GM18951 (cell line): Measurements from ENCODE around the gene TBCCD1.
A peak's percentile ranks its signal among the peaks of the same experiment; 100 is the strongest.

Source experiments
- POLR2A ChIP-seq: IDR thresholded peaks from 4 replicates; pipeline ENCODE4 v1.6.1; 2011; ENCODE audit warnings: mild to moderate bottlenecking; ENCODE audit not compliant: insufficient read length, insufficient read depth; ENCODE audit errors: extremely low read depth
- in situ Hi-C: fragments of 300-500 bp; cut with MboI; formaldehyde crosslinking; loops from one replicate; pipeline ENCODE4 v1.12.0; 2022; ENCODE audit warnings: low sequenced_read_pairs, mixed read lengths, inconsistent platforms; ENCODE audit not compliant: unreplicated experiment

TBCCD1 gene

GRCh38 chr3:186567072-186567921 is at the start of gene TBCCD1:
TBCCD1 (minus strand) TSS chr3:186567339; CDS start chr3:186564329, 3,010 bp downstream.
- peak; percentile 98 for TF ChIP-seq POLR2A
- in situ Hi-C loops = no loop called here

GRCh38 chr3:186616299-186616617 is 49.1 kb upstream of the TBCCD1 start:
- in situ Hi-C loops = loop anchor here (25.0 kb wide), 2 partner anchors 196 to 546 kb away; partner anchors contain the start of gene RFC4
- TF ChIP-seq POLR2A = no peak

- TF ChIP-seq POLR2A = no peak
- in situ Hi-C loops = loop anchor here (25.0 kb wide), 2 partner anchors 197 to 547 kb away; partner anchors contain the start of gene RFC4
Measured at GRCh38 chr3:186614597-186615483, 47.7 kb upstream of the TBCCD1 start.

- no peak for TF ChIP-seq POLR2A
- in situ Hi-C loops = loop anchor here (25.0 kb wide), 2 partner anchors 198 to 548 kb away; partner anchors contain the start of gene RFC4
Measured at GRCh38 chr3:186614266-186614596, 47.1 kb upstream of the TBCCD1 start.

DNA sequence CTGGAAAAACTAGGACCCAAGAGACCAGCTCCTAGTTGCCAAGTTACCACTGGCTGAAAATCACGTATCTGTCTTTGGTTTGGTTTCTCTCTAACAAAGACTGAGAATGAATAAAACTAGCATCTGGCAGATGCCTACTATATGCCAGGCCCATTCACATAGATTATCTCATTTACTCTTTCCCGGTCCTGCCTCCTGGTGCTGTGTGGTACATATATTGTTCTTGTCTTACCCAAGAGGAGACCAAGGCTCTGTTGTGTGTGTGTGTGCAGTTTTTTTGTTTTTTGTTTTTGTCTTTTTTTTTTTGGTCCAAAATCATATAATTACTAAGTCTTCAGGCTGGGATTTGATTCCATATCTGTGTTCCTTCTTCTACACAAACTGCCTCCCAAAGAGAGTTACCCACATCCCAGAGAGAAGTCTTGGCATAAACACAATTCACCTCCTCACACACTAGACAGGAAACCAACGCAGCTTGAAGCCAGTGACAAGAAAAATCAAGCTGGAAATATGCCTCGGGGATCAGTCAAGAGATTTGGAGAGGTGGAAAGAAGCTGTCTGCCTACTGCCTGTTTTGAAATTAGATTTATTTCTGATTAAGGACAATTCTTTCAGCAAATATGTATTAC is 46.6 kb upstream of the TBCCD1 start:
- TF ChIP-seq POLR2A = no peak
- in situ Hi-C loops = loop anchor here (25.0 kb wide), 2 partner anchors 199 to 549 kb away; partner anchors contain the start of gene RFC4

DNA sequence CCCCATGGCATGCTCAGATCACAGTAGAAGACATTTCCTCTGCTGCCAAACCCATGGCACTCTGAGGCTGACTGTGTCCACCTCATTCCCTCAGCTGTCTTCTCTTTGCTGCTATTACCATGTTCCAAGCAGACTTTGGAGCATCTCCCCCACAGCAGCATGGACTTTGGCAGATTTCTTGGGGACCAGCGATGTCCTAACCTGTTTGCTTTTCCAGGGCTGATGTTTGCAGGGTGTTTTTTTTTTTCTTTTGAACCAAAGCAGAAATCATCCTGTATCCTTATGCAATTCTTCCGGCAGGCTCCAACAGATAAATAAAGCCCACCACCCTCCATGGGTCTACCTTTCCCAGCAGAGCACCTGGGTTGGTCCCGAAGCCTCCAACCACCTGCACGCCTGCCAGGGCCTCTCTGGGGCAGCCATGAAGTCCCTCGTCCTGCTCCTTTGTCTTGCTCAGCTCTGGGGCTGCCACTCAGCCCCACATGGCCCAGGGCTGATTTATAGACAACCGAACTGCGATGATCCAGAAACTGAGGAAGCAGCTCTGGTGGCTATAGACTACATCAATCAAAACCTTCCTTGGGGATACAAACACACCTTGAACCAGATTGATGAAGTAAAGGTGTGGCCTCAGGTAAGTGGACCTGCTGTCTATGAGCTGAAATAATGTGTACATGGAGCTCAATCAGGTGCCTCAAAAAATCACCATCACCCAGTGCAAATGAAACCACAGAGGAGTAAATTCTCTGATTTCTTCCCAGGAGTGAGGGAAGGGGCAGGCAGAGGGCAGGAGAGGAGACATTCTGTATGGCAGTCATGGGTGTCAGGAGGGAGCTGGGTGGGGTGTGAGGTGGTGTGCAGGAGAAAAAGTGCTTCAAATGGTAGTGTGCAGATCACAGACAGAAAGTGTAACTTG is 45.8 kb upstream of the TBCCD1 start, which contains the start of gene AHSG:
Gene AHSG, plus strand, starts transcription at position 340 of the 916 bp plus-strand sequence. Its CDS starts 82 bp downstream, at position 422.
- TF ChIP-seq POLR2A = no peak
- in situ Hi-C loops = loop anchor here (25.0 kb wide), 2 partner anchors 199 to 549 kb away; partner anchors contain the start of gene RFC4

GRCh38 chr3:186612065-186612464 is 44.9 kb upstream of the TBCCD1 start:
- TF ChIP-seq POLR2A = no peak
- in situ Hi-C loops = loop anchor here (25.0 kb wide), 2 partner anchors 200 to 550 kb away; partner anchors contain the start of gene RFC4

DNA sequence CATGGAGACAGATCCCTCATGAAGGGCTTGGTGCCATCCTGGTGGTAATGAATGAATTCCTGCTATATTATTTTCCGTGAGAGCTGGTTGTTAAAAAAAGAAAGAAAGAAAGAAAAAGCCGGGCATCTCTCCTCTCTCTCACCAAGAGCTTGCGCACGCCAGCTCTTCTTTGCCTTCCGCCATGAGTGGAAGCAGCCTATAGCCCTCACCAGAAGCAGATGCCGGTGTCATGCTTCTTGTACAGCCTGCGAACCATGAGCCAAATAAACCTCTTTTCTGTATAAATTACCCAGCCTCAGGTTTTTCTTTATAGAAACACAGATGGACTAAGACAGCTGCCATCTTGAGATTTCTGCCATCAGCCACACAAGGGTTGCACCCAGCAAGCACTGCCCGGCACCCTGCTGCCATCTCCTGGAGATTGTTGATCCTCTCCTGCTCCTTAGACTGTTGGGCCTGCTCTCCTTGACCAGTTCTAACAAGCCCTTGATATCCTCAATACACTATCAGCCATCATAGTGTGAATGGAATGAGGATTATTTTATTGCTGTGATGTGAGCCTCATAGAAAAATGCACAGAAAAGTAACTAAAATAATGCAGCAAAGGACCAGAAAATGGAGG is 42.2 kb upstream of the TBCCD1 start:
- no peak for TF ChIP-seq POLR2A
- in situ Hi-C loops = loop anchor here (25.0 kb wide), 2 partner anchors 203 to 553 kb away; partner anchors contain the start of gene RFC4

- in situ Hi-C loops = loop anchor here (25.0 kb wide), 2 partner anchors 204 to 554 kb away; partner anchors contain the start of gene RFC4
- no peak for TF ChIP-seq POLR2A
Measured at GRCh38 chr3:186608624-186609215, 41.6 kb upstream of the TBCCD1 start.

DNA sequence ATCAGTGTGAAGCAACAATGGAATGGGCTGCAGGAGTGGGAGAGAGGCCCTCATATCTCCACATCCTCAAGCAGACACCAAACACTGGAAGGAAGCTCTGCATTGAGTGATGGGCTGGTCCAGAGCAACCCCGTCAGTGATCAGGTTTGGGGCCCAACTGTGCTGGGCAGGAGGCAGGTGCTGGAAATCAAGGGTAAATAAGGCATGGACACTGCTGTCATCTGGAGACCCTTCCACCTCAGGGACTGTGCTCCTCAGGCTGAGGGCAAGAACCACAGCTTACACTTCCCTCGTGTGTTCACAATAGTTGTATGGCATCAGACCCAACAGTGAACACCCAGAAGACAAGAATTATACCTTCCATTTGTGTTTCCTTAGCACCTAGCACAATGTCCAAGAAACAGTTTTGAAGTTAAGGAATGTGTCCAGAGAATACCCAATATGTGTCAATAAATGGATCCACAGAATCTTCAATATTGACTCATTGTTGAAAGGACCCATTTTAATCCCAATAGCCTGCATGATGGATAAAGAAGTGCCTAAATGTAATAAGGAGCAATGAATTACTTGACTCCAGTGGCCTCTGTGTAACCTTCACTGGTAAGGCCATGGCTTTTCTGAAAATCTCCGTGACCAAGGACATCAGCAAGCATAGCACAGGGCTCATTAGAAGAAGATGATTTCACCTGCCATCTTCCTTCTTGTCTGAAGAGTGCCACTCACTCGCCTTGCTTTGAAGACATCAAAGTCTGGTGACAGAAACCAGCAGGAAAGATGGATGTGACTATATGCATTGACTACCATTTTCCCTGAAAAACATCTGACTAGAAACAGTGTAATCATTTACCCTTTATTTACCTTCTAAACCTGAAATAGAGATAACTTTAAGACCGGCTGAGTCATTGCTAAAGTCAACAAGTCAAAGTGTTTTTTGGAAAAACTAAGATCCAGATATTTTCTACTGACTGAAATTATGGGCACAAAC is 38.7 kb upstream of the TBCCD1 start:
- in situ Hi-C loops = loop anchor here (25.0 kb wide), 2 partner anchors 206 to 556 kb away; partner anchors contain the start of gene RFC4
- TF ChIP-seq POLR2A = no peak

DNA sequence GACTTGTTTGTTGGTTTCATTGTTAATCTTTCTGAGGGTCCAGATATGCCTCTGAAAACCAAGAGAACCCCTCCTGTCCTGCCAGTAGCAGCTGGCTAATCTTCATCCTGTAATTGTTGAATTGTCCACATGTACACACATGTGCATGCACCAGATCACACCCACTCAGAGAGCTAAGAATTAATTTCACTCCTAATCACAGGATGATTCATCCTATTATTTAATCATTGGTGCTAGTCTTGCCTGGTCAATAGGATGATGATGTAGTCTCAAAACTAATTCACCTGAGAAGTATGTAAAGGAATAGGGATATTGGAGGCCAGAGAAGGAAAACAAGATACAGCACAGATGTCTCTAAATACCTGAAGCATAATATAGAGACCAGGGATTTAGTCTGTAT is 37.9 kb upstream of the TBCCD1 start:
- in situ Hi-C loops = loop anchor here (25.0 kb wide), 2 partner anchors 207 to 557 kb away; partner anchors contain the start of gene RFC4
- TF ChIP-seq POLR2A = no peak
